ENCODE data around the gene JUP.

DNA sequence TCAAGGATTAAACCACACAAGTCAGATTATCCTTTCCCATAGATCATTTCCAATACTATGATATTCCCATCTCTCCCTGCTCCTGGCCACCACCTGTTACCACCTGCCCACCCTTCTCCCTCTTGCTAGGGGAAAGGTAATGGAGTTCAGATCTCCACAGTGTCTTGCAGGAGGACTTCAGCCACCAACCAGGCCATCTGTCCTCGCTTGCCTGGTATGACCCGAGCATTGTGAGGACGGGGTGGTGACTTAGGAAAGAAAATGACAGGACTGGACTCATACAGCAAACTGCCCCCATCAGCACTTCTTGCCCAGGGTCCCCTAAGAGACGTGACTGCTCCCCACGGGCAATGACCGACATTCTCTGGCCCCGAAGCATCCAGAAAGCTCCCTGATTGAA lies 37.1 kb upstream of the JUP start:
- TF ChIP-seq, protein P1, sequence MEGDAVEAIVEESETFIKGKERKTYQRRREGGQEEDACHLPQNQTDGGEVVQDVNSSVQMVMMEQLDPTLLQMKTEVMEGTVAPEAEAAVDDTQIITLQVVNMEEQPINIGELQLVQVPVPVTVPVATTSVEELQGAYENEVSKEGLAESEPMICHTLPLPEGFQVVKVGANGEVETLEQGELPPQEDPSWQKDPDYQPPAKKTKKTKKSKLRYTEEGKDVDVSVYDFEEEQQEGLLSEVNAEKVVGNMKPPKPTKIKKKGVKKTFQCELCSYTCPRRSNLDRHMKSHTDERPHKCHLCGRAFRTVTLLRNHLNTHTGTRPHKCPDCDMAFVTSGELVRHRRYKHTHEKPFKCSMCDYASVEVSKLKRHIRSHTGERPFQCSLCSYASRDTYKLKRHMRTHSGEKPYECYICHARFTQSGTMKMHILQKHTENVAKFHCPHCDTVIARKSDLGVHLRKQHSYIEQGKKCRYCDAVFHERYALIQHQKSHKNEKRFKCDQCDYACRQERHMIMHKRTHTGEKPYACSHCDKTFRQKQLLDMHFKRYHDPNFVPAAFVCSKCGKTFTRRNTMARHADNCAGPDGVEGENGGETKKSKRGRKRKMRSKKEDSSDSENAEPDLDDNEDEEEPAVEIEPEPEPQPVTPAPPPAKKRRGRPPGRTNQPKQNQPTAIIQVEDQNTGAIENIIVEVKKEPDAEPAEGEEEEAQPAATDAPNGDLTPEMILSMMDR (IDR thresholded peaks at IDR 0.05; ENCODE audit: low read length) = no peak
- TF ChIP-seq EZH2phosphoT487 (IDR thresholded peaks at IDR 0.05; ENCODE audit: low read length) = no peak
